Natural killer cell treated with Interleukin-12 subunit alpha and Interleukin-12 subunit beta and Interleukin-15 and Interleukin-18, amount 100 ng/mL, for 72 hours (primary cell): ENCODE results near the gene ZNF335. TPM values are rescaled to one million over a fixed set of nuclear protein-coding genes. Genes with fewer than 3 reads are reported as not detected.
A peak's percentile ranks its signal among the peaks of the same experiment; 100 is the strongest.

Experiments used
- ATAC-seq, 2 donors: fragments of 150-1000 bp; cut with Tn5 transposase in 1 of 2; sonication (Bioruptor Pico), chemical (Tn5 transposase) in 1 of 2; 2 replicates each; pipeline ENCODE4 v1.10.0; 2021
- DNase-seq: peaks from one replicate; pipeline ENCODE4 v3.0.0; 2022; ENCODE audit warnings: low spot score
- H3K27ac Mint-ChIP-seq, 2 donors: 1 replicate in 1 of 2; 2 replicates in 1 of 2; pipeline ENCODE4 v1.8.0; 2022; ENCODE audit warnings: mixed read lengths in 2 of 2, mild to moderate bottlenecking in 1 of 2, moderate library complexity in 1 of 2
- H3K27me3 Mint-ChIP-seq, 2 donors: 1 replicate in 1 of 2; 2 replicates in 1 of 2; pipeline ENCODE4 v1.8.0; 2022; ENCODE audit warnings: mixed read lengths in 2 of 2
- H3K36me3 Mint-ChIP-seq: one replicate; pipeline ENCODE4 v1.8.0; 2022; ENCODE audit warnings: mixed read lengths
- H3K4me1 Mint-ChIP-seq, 2 donors: 1 replicate in 1 of 2; 2 replicates in 1 of 2; pipeline ENCODE4 v1.8.0; 2022; ENCODE audit warnings: low read depth in 2 of 2, mixed read lengths in 2 of 2, mild to moderate bottlenecking in 1 of 2
- H3K4me3 Mint-ChIP-seq: one replicate; pipeline ENCODE4 v1.8.0; 2022; ENCODE audit warnings: mixed read lengths
- H3K9me3 Mint-ChIP-seq: 2 replicates; pipeline ENCODE4 v1.8.0; 2022; ENCODE audit warnings: mixed read lengths
- total RNA-seq, 2 donors: library from RNA; stranded (reverse); gene quantifications; one replicate each; pipeline ENCODE4 v1.2.3, GENCODE V29; 2022

Gene ZNF335
- 10 to 100 TPM; 44.4 to 62.6 TPM for total RNA-seq

- ATAC-seq (peak; percentile 92 to 94), DNase-seq (peak; percentile 97)
- Mint-ChIP-seq H3K27ac (peak within 1 kb of the TSS; percentile 95 to 97), H3K4me3 (peak within 1 kb of the TSS; percentile 99), H3K36me3 (peaks cover 5% of the 10 kb centered on the region), H3K9me3 (no peaks in the 10 kb centered on the region), H3K4me1 (peaks cover 14 to 22% of the 10 kb centered on the region in 2 donors), H3K27me3 (no peaks in the 10 kb centered on the region)
Measured at GRCh38 chr20:45971675-45972499, at the start of gene ZNF335. TSS of gene ZNF335 (minus strand) at chr20:45972203. CDS start at chr20:45971410, 793 bp downstream.

DNA sequence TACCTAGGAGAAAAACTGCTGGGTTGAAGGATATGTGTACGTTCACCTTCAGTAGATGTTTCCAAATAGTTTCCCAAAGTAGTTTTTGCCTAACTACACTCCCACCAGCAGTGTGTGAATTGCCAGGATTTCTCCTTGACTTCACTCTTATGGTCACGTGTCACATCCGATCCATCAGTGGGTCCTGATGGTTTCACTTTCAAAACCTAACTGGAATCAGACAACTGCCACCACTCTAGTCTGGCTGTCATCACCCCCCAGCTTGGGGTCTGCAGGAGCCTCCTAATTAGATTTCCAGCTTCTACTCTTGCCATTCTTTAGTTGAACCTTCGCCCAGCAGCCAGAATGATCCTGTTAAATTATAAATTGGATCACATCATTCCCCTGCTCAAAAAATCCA, 48.6 kb upstream of the ZNF335 start:
- ATAC-seq, result no peak
- H3K4me1 Mint-ChIP-seq, result peaks cover 16 to 21% of the 10 kb centered on the region in 2 donors
- no peaks in the 10 kb centered on the region for H3K9me3 Mint-ChIP-seq
- peak overlapping the region; percentile 62 for H3K4me3 Mint-ChIP-seq
- no peak overlapping the region for H3K27ac Mint-ChIP-seq
- H3K36me3 Mint-ChIP-seq, result peaks cover 5% of the 10 kb centered on the region
- peaks cover 40 to 60% of the 10 kb centered on the region in 2 donors for H3K27me3 Mint-ChIP-seq
- no peak for DNase-seq

GRCh38 chr20:46018611-46019010, 46.6 kb upstream of the ZNF335 start:
- Mint-ChIP-seq H3K4me3 (no peak overlapping the region), H3K36me3 (peaks cover 5% of the 10 kb centered on the region), H3K27ac (no peak overlapping the region), H3K4me1 (peaks cover 19 to 25% of the 10 kb centered on the region in 2 donors), H3K27me3 (peaks cover 25 to 51% of the 10 kb centered on the region in 2 donors), H3K9me3 (no peaks in the 10 kb centered on the region)
- ATAC-seq (no peak), DNase-seq (no peak)

DNA sequence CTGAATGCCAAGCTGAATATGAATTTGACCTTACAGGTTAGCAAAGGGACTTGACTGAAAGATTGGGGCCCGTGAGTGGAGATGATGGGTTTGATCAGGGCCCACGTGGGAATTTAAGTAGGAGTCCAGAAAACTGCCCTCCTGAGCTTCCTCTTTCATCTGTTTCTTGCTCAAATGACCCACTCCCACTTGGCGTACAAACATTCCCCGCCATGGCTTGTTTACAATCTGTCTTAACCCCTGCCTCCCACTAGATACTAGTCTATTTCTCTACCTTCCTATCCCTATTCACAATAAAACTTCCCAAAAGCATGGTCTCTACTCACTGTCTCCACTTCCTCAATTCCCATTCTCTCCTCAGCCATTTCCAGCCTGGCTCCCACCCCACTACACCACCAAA, 46.1 kb upstream of the ZNF335 start:
- Mint-ChIP-seq H3K36me3 (peaks cover 5% of the 10 kb centered on the region), H3K9me3 (no peaks in the 10 kb centered on the region), H3K27ac (no peak overlapping the region), H3K27me3 (peaks cover 20 to 47% of the 10 kb centered on the region in 2 donors), H3K4me3 (no peak overlapping the region), H3K4me1 (peaks cover 14 to 20% of the 10 kb centered on the region in 2 donors)
- no peak for ATAC-seq
- DNase-seq, result no peak

GRCh38 chr20:46017272-46017671, 45.3 kb upstream of the ZNF335 start:
- H3K4me3 Mint-ChIP-seq, result no peak overlapping the region
- ATAC-seq (no peak), DNase-seq (no peak)
- H3K9me3 Mint-ChIP-seq, result no peaks in the 10 kb centered on the region
- H3K4me1 Mint-ChIP-seq, result peaks cover 22 to 25% of the 10 kb centered on the region in 2 donors
- peaks cover 5% of the 10 kb centered on the region for H3K36me3 Mint-ChIP-seq
- H3K27me3 Mint-ChIP-seq, result peaks cover 26 to 54% of the 10 kb centered on the region in 2 donors
- no peak overlapping the region for H3K27ac Mint-ChIP-seq

DNA sequence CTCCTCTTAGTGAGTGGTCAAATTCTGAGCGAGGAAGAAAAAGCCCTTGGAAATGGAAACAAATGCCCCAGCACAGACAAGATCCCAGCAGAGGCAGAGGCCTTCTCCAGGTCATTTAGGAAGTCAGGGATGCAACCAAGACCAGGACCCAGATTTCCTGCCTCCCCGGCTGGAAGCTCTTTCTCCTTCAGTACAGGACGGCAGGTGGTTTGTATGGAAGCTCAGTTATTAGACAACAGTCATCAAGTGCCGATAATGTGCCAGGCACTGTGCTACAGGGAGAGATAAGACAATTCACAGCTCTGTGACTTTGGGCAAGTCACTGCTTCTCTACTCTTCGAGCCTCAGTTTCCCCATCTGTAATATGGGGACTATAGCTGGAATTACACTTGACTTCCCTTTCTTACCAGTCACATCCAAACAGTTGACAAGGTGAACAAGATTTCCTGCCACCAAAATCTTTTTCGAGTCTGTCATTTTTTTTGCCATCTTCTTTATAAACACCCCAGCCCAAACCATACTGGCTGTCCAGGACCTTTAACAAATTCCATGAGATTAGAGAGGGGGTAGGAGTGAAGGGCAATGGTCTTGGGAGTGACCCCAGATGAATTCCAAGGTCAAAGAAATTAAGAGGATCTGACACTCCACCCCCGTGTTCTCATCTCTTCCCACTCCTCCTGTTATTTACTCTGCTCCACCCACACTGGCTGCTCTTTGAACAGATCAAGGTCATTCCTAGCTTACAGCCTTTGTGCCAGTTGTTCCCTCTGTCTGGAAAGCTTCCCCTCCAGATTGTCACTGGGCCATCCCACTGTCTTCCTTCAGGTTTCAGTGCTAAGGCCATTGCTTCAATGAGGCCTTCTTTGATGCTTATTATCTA, 42.8 kb upstream of the ZNF335 start:
- no peak for ATAC-seq
- Mint-ChIP-seq H3K36me3 (peaks cover 6% of the 10 kb centered on the region), H3K4me3 (peak overlapping the region; percentile 52), H3K9me3 (peaks cover 2% of the 10 kb centered on the region), H3K27me3 (peaks cover 37 to 66% of the 10 kb centered on the region in 2 donors), H3K4me1 (peaks cover 29 to 35% of the 10 kb centered on the region in 2 donors), H3K27ac (no peak overlapping the region)
- no peak for DNase-seq

DNA sequence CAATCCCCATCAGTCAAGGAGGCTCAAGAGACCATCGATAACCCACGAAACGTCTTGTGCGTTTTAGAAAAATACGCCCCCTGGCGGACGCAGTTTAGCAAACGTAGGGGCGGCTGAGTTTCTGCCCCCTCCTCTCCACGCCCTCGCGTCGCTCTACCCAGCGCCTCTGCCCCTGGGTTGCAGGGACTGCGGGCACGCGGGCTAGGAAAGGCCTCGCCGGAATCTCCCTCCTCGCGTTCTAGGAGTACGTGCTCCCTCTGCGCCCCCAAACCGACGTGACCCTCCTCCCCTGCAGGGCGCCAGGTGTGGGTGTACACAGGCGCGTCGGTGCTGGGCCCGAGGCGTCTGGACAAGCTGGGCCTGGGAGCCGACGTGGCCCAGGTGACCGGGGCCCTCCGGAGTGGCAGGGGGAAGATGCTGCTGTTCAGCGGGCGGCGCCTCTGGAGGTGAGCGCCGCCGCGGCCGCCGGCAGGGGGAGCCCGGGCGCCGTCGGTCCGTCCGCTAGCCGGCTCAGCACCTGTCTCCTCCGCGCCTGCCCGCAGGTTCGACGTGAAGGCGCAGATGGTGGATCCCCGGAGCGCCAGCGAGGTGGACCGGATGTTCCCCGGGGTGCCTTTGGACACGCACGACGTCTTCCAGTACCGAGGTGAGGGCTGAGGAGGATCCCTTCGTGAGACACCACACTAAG, 42.0 kb upstream of the ZNF335 start:
- Mint-ChIP-seq H3K4me3 (peak overlapping the region; percentile 52), H3K36me3 (peaks cover 6% of the 10 kb centered on the region), H3K9me3 (peaks cover 2% of the 10 kb centered on the region), H3K27me3 (peaks cover 42 to 71% of the 10 kb centered on the region in 2 donors), H3K4me1 (peaks cover 34 to 43% of the 10 kb centered on the region in 2 donors), H3K27ac (no peak overlapping the region)
- peak; percentile 85 for ATAC-seq
- DNase-seq, result peak; percentile 73

GRCh38 chr20:46013322-46013828, 41.4 kb upstream of the ZNF335 start:
- Mint-ChIP-seq H3K27me3 (peaks cover 39 to 68% of the 10 kb centered on the region in 2 donors), H3K9me3 (peaks cover 2% of the 10 kb centered on the region), H3K4me1 (peaks cover 38 to 47% of the 10 kb centered on the region in 2 donors), H3K27ac (no peak overlapping the region), H3K36me3 (peaks cover 6% of the 10 kb centered on the region), H3K4me3 (peak overlapping the region; percentile 52)
- no peak for DNase-seq
- ATAC-seq, result no peak

GRCh38 chr20:46012921-46013320, 40.9 kb upstream of the ZNF335 start:
- peaks cover 6% of the 10 kb centered on the region for H3K36me3 Mint-ChIP-seq
- ATAC-seq (no peak), DNase-seq (no peak)
- H3K27ac Mint-ChIP-seq, result no peak overlapping the region
- peaks cover 2% of the 10 kb centered on the region for H3K9me3 Mint-ChIP-seq
- H3K4me3 Mint-ChIP-seq, result peak overlapping the region; percentile 28
- peaks cover 37 to 63% of the 10 kb centered on the region in 2 donors for H3K27me3 Mint-ChIP-seq
- H3K4me1 Mint-ChIP-seq, result peaks cover 43 to 52% of the 10 kb centered on the region in 2 donors

DNA sequence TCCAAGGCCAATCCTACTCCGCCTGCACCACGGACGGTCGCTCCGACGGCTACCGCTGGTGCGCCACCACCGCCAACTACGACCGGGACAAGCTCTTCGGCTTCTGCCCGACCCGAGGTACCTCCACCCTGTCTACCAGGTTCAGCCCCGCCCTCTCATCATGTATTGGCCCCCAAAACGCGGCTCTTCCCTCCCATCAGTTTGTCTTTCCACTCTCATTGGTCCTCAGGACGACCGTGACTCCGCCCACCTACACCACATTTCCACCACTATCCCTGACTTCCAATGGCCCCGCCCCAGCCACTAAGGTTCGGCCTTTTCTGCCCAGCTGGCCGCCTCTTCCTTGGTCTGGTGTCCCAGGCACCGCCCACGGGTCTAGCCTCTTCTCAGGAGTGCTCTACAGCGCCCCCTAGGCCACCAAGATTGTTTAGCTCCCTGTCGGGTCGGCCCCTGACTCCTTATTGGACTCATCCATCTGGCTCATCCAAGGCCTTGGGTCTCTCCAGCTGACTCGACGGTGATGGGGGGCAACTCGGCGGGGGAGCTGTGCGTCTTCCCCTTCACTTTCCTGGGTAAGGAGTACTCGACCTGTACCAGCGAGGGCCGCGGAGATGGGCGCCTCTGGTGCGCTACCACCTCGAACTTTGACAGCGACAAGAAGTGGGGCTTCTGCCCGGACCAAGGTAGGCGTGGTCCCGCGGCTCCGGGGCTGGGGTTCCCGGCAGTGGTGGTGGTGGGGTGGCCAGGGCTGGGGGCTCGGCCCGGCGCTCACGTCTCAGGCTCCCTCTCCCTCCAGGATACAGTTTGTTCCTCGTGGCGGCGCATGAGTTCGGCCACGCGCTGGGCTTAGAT, 39.9 kb upstream of the ZNF335 start:
- peak overlapping the region in 1 of 2 donors; percentile 10 for H3K27ac Mint-ChIP-seq
- peak overlapping the region; percentile 70 for H3K4me3 Mint-ChIP-seq
- H3K9me3 Mint-ChIP-seq, result peaks cover 2% of the 10 kb centered on the region
- ATAC-seq (no peak), DNase-seq (no peak)
- H3K27me3 Mint-ChIP-seq, result peaks cover 37 to 56% of the 10 kb centered on the region in 2 donors
- H3K36me3 Mint-ChIP-seq, result peaks cover 6% of the 10 kb centered on the region
- H3K4me1 Mint-ChIP-seq, result peaks cover 49 to 56% of the 10 kb centered on the region in 2 donors

- Mint-ChIP-seq H3K36me3 (peaks cover 6% of the 10 kb centered on the region), H3K27me3 (peaks cover 35 to 53% of the 10 kb centered on the region in 2 donors), H3K4me1 (peaks cover 57 to 67% of the 10 kb centered on the region in 2 donors), H3K4me3 (peak overlapping the region; percentile 70), H3K27ac (peak overlapping the region in 1 of 2 donors; percentile 29), H3K9me3 (peaks cover 2% of the 10 kb centered on the region)
- ATAC-seq (peak; percentile 64 to 70), DNase-seq (no peak)
Measured at GRCh38 chr20:46010491-46011391, 38.7 kb upstream of the ZNF335 start.

- DNase-seq, result no peak
- H3K36me3 Mint-ChIP-seq, result peaks cover 6% of the 10 kb centered on the region
- peaks cover 66 to 76% of the 10 kb centered on the region in 2 donors for H3K4me1 Mint-ChIP-seq
- H3K9me3 Mint-ChIP-seq, result peaks cover 2% of the 10 kb centered on the region
- peaks cover 31 to 45% of the 10 kb centered on the region in 2 donors for H3K27me3 Mint-ChIP-seq
- H3K4me3 Mint-ChIP-seq, result peak overlapping the region; percentile 70
- no peak overlapping the region for H3K27ac Mint-ChIP-seq
- no peak for ATAC-seq
Measured at GRCh38 chr20:46009816-46010215, 37.8 kb upstream of the ZNF335 start.
